PC-3 (cell line): ENCODE data around the gene IFITM2. TPM values are rescaled to one million over a fixed set of nuclear protein-coding genes. Genes with fewer than 3 reads are reported as not detected.

ENCODE experiments used
- ATAC-seq: fragments of 200-7000 bp; cut with Tn5 transposase; 2 replicates; pipeline ENCODE4 v1.9.1; 2020; ENCODE audit warnings: mild to moderate bottlenecking, moderate library complexity
- BruUV-seq: library from RNA; stranded (reverse); fragments of 400-500 nt; replicated peaks from 2 replicates; lab custom pipeline; 2021; lab: Mats Ljungman, UMichigan
- CTCF ChIA-PET: fragments of 300-600 bp; sonication (Branson Sonifier 250); formaldehyde crosslinking; loops from one replicate; lab custom pipeline; 2022; ENCODE audit warnings: antibody characterized with exemption; lab: Charles Lee
- POLR2A ChIA-PET: fragments of 300-600 bp; sonication (Branson Sonifier 250); formaldehyde crosslinking; loops from one replicate; lab custom pipeline; 2022; ENCODE audit warnings: antibody characterized with exemption; ENCODE audit not compliant: unreplicated experiment; lab: Charles Lee
- DNase-seq: peaks from one replicate; pipeline ENCODE4 v3.0.0-alpha.2; 2015
- H2AFZ ChIP-seq: fragments of 300-600 bp; sonication (generic); 2 replicates; pipeline ENCODE4 v1.6.0; 2016; ENCODE audit warnings: antibody characterized with exemption, low read length
- H3F3A ChIP-seq: fragments of 300-600 bp; sonication (generic); one replicate; pipeline ENCODE4 v1.6.0; 2017; ENCODE audit warnings: antibody characterized with exemption, low read length, control low read depth, mild to moderate bottlenecking; ENCODE audit not compliant: unreplicated experiment
- H3K27ac ChIP-seq: fragments of 300-600 bp; sonication (generic); 2 replicates; pipeline ENCODE4 v1.5.1; 2016; ENCODE audit warnings: mild to moderate bottlenecking, low read length
- H3K27me3 ChIP-seq: fragments of 300-600 bp; sonication (generic); 2 replicates; pipeline ENCODE4 v1.6.1; 2016; ENCODE audit warnings: low read length, mixed read lengths
- H3K36me3 ChIP-seq: fragments of 300-600 bp; sonication (generic); 2 replicates; pipeline ENCODE4 v1.6.1; 2016; ENCODE audit warnings: low read depth, mixed run types, low read length, mixed read lengths
- H3K4me1 ChIP-seq: fragments of 300-600 bp; sonication (generic); 2 replicates; pipeline ENCODE4 v1.5.1; 2016; ENCODE audit warnings: low read length; ENCODE audit not compliant: insufficient read depth
- H3K4me2 ChIP-seq: fragments of 300-600 bp; sonication (generic); 2 replicates; pipeline ENCODE4 v1.6.0; 2016; ENCODE audit warnings: low read length
- H3K4me3 ChIP-seq: fragments of 300-600 bp; sonication (generic); 2 replicates; pipeline ENCODE4 v1.5.1; 2016; ENCODE audit warnings: mild to moderate bottlenecking, low read length, mixed read lengths
- H3K79me2 ChIP-seq: fragments of 300-600 bp; sonication (generic); 2 replicates; pipeline ENCODE4 v1.6.1; 2017; ENCODE audit warnings: low read length, mixed read lengths
- H3K9ac ChIP-seq: fragments of 300-600 bp; sonication (generic); 2 replicates; pipeline ENCODE4 v1.6.0; 2016; ENCODE audit warnings: mild to moderate bottlenecking, low read length
- H3K9me2 ChIP-seq: fragments of 300-600 bp; sonication (generic); replicated peaks from 2 replicates; pipeline ENCODE4 v1.6.1; 2016; ENCODE audit warnings: mixed run types, low read length, mixed read lengths
- H3K9me3 ChIP-seq: fragments of 300-600 bp; sonication (generic); 2 replicates; pipeline ENCODE4 v1.6.1; 2016; ENCODE audit warnings: low read length, mixed read lengths
- H4K20me1 ChIP-seq: fragments of 300-600 bp; sonication (generic); 2 replicates; pipeline ENCODE4 v1.6.1; 2016; ENCODE audit warnings: low read length, mixed read lengths
- EZH2 ChIP-seq: fragments of 300-600 bp; sonication (generic); IDR thresholded peaks from one replicate; pipeline ENCODE4 v1.6.1; 2017; ENCODE audit warnings: antibody characterized with exemption, mild to moderate bottlenecking, low read length; ENCODE audit not compliant: unreplicated experiment
- EZH2phosphoT487 ChIP-seq: fragments of 300-600 bp; sonication (generic); IDR thresholded peaks from 2 replicates; pipeline ENCODE4 v1.6.1; 2018; ENCODE audit warnings: mild to moderate bottlenecking, antibody characterized with exemption, low read length, borderline replicate concordance
- intact Hi-C: fragments of 100-400 bp; cut with micrococcal nuclease; formaldehyde crosslinking; loops from 2 replicates; pipeline ENCODE4 v1.9.0; 2023
- total RNA-seq: library from RNA; depleted of rRNA; stranded (reverse); fragments of >200 nt; gene quantifications from 2 replicates; pipeline ENCODE4 v1.2.3, GENCODE V29; 2014
- TF ChIP-seq, protein P1 (sequence below): fragments of 300-600 bp; sonication (generic); conservative IDR thresholded peaks from 2 replicates; pipeline ENCODE4 v1.5.1; 2017; ENCODE audit warnings: antibody characterized with exemption, low read depth, mild to moderate bottlenecking, low read length

IFITM2 gene
- total RNA-seq, 1 experiment from 2014 or later = 49.0 TPM

GRCh38 chr11:279040-279965 lies 28.3 kb upstream of the IFITM2 start:
- H4K20me1 ChIP-seq = no peaks in the 10 kb centered on the region
- no peaks in the 10 kb centered on the region for H3F3A ChIP-seq
- TF ChIP-seq EZH2phosphoT487 (no peak), EZH2 (no peak)
- TF ChIP-seq, protein P1, sequence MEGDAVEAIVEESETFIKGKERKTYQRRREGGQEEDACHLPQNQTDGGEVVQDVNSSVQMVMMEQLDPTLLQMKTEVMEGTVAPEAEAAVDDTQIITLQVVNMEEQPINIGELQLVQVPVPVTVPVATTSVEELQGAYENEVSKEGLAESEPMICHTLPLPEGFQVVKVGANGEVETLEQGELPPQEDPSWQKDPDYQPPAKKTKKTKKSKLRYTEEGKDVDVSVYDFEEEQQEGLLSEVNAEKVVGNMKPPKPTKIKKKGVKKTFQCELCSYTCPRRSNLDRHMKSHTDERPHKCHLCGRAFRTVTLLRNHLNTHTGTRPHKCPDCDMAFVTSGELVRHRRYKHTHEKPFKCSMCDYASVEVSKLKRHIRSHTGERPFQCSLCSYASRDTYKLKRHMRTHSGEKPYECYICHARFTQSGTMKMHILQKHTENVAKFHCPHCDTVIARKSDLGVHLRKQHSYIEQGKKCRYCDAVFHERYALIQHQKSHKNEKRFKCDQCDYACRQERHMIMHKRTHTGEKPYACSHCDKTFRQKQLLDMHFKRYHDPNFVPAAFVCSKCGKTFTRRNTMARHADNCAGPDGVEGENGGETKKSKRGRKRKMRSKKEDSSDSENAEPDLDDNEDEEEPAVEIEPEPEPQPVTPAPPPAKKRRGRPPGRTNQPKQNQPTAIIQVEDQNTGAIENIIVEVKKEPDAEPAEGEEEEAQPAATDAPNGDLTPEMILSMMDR = no peak
- intact Hi-C loops = no loop called here
- H3K27me3 ChIP-seq = peaks cover 22% of the 10 kb centered on the region
- no peak overlapping the region for H3K4me2 ChIP-seq
- H3K9me2 ChIP-seq = no peaks in the 10 kb centered on the region
- no peak for ATAC-seq
- H3K27ac ChIP-seq = no peak overlapping the region
- no peaks in the 10 kb centered on the region for H3K36me3 ChIP-seq
- no peak overlapping the region for H3K4me3 ChIP-seq
- CTCF ChIA-PET = no interaction called here
- no peak overlapping the region for H3K9ac ChIP-seq
- no peaks in the 10 kb centered on the region for H3K9me3 ChIP-seq
- no peaks in the 10 kb centered on the region for H3K4me1 ChIP-seq
- no peaks in the 10 kb centered on the region for H3K79me2 ChIP-seq
- no peak overlapping the region for H2AFZ ChIP-seq
- POLR2A ChIA-PET = no interaction called here
- BruUV-seq = no TSS peak
- DNase-seq = no peak

DNA sequence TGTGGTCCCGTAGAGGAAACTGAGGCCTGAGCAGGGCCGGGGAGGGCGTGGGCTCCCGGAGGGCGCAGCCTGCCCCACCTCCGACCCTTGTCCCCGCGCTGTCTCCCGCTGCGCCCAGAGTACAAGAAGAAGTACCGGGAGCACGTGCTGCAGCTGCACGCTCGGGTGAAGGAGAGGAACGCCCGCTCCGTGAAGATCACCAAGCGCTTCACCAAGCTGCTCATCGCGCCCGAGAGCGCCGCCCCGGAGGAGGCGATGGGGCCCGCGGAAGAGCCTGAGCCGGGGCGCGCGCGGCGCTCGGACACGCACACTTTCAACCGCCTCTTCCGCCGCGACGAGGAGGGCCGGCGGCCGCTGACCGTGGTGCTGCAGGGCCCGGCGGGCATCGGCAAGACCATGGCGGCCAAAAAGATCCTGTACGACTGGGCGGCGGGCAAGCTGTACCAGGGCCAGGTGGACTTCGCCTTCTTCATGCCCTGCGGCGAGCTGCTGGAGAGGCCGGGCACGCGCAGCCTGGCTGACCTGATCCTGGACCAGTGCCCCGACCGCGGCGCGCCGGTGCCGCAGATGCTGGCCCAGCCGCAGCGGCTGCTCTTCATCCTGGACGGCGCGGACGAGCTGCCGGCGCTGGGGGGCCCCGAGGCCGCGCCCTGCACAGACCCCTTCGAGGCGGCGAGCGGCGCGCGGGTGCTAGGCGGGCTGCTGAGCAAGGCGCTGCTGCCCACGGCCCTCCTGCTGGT lies 27.5 kb upstream of the IFITM2 start:
- no peaks in the 10 kb centered on the region for H3K4me1 ChIP-seq
- H3K9me2 ChIP-seq = no peaks in the 10 kb centered on the region
- ChIA-PET POLR2A (no interaction called here), CTCF (no interaction called here)
- H3K9me3 ChIP-seq = no peaks in the 10 kb centered on the region
- H3K4me3 ChIP-seq = no peak overlapping the region
- intact Hi-C loops = no loop called here
- no TSS peak for BruUV-seq
- H3K4me2 ChIP-seq = no peak overlapping the region
- H4K20me1 ChIP-seq = no peaks in the 10 kb centered on the region
- H3K27me3 ChIP-seq = peaks cover 22% of the 10 kb centered on the region
- no peak overlapping the region for H3K27ac ChIP-seq
- no peaks in the 10 kb centered on the region for H3K79me2 ChIP-seq
- ATAC-seq (no peak), DNase-seq (no peak)
- no peaks in the 10 kb centered on the region for H3K36me3 ChIP-seq
- TF ChIP-seq EZH2 (no peak), EZH2phosphoT487 (no peak)
- TF ChIP-seq, protein P1 = no peak
- H3F3A ChIP-seq = no peaks in the 10 kb centered on the region
- H3K9ac ChIP-seq = no peak overlapping the region
- no peak overlapping the region for H2AFZ ChIP-seq
